SU-DHL-6 (cell line): ENCODE measurements around the gene SCYL1.

Experiments used
- H2AFZ ChIP-seq: fragments of 200-600 bp; sonication (generic); 2 replicates; pipeline ENCODE4 v1.6.1; 2014; ENCODE audit warnings: low read depth, mild to moderate bottlenecking, moderate library complexity, mixed read lengths, antibody characterized with exemption, low read length; ENCODE audit not compliant: severe bottlenecking
- H3F3A ChIP-seq: fragments of 200-600 bp; shearing (Covaris generic); 2 replicates; pipeline ENCODE4 v1.6.0; 2016; ENCODE audit warnings: antibody characterized with exemption, mild to moderate bottlenecking; ENCODE audit not compliant: insufficient read depth
- H3K27ac ChIP-seq: fragments of 200-600 bp; sonication (generic); 2 replicates; pipeline ENCODE4 v1.5.1; 2016; ENCODE audit warnings: low read depth, mild to moderate bottlenecking, low read length, moderate library complexity, mixed read lengths
- H3K27me3 ChIP-seq: fragments of 200-600 bp; sonication (generic), shearing (Covaris generic); 2 replicates; pipeline ENCODE4 v1.6.0; 2014; ENCODE audit warnings: mild to moderate bottlenecking, low read length
- H3K36me3 ChIP-seq: fragments of 200-600 bp; sonication (generic); 2 replicates; pipeline ENCODE4 v1.6.1; 2014; ENCODE audit warnings: mild to moderate bottlenecking, low read length, mixed read lengths
- H3K4me2 ChIP-seq: fragments of 300-600, 200-600 bp; shearing (Covaris generic), sonication (generic); 2 replicates; pipeline ENCODE4 v1.6.0; 2014; ENCODE audit warnings: low read length, low read depth, mild to moderate bottlenecking; ENCODE audit not compliant: poor library complexity, severe bottlenecking
- H3K4me3 ChIP-seq: fragments of 200-600 bp; sonication (generic); 2 replicates; pipeline ENCODE4 v1.5.1; 2014; ENCODE audit warnings: antibody characterized with exemption, low read length, mild to moderate bottlenecking, mixed read lengths; ENCODE audit not compliant: insufficient read depth, poor library complexity, severe bottlenecking
- H3K79me2 ChIP-seq: fragments of 200-600 bp; sonication (generic); 2 replicates; pipeline ENCODE4 v1.6.1; 2014; ENCODE audit warnings: mild to moderate bottlenecking, low read length, moderate library complexity; ENCODE audit not compliant: insufficient read depth
- H3K9ac ChIP-seq: fragments of 200-600 bp; sonication (generic); 2 replicates; pipeline ENCODE4 v1.7.0; 2014; ENCODE audit warnings: mild to moderate bottlenecking, low read length
- H3K9me2 ChIP-seq: fragments of 200-600 bp; sonication (generic); replicated peaks from 2 replicates; pipeline ENCODE4 v1.6.1; 2014; ENCODE audit warnings: low read length; ENCODE audit not compliant: insufficient read depth
- H3K9me3 ChIP-seq: fragments of 200-600 bp; sonication (generic); 2 replicates; pipeline ENCODE4 v1.6.1; 2014; ENCODE audit warnings: low read length, mixed read lengths; ENCODE audit not compliant: insufficient read depth
- H4K20me1 ChIP-seq: fragments of 200-600 bp; sonication (generic); 2 replicates; pipeline ENCODE4 v1.6.1; 2014; ENCODE audit warnings: low read depth, mild to moderate bottlenecking, antibody characterized with exemption, low read length, moderate library complexity, mixed read lengths
- CTCF ChIP-seq: fragments of 200-600 bp; sonication (generic); IDR thresholded peaks from one replicate; pipeline ENCODE4 v1.5.1; 2017; ENCODE audit warnings: antibody characterized with exemption, mild to moderate bottlenecking, low read length, moderate library complexity; ENCODE audit not compliant: insufficient read depth, poor library complexity, severe bottlenecking
- EZH2phosphoT487 ChIP-seq: fragments of 200-600 bp; sonication (generic), shearing (Covaris generic); conservative IDR thresholded peaks from 2 replicates; pipeline ENCODE4 v1.6.1; 2018; ENCODE audit warnings: mild to moderate bottlenecking, antibody characterized with exemption, low read length, moderate library complexity, mixed read lengths

SCYL1 gene

GRCh38 chr11:65530157-65530496 lies 5.2 kb downstream of the SCYL1 start:
- peaks cover 5% of the 10 kb centered on the region; the same call in 1 of the 2 replicates for H3K79me2 ChIP-seq
- TF ChIP-seq EZH2phosphoT487 (no peak), CTCF (no peak)
- no peak overlapping the region for H2AFZ ChIP-seq
- H3K9me2 ChIP-seq = no peaks in the 10 kb centered on the region
- no peaks in the 10 kb centered on the region for H3K27me3 ChIP-seq
- H3K4me2 ChIP-seq = no peak overlapping the region
- H3K9me3 ChIP-seq = no peaks in the 10 kb centered on the region
- H3F3A ChIP-seq = no peaks in the 10 kb centered on the region
- H4K20me1 ChIP-seq = no peaks in the 10 kb centered on the region
- H3K4me3 ChIP-seq = no peak overlapping the region
- H3K36me3 ChIP-seq = no peaks in the 10 kb centered on the region
- H3K27ac ChIP-seq = no peak overlapping the region
- no peak overlapping the region for H3K9ac ChIP-seq

- Histone ChIP-seq H3K27me3 (no peaks in the 10 kb centered on the region), H3K4me2 (no peak overlapping the region), H2AFZ (no peak overlapping the region), H3K79me2 (no peaks in the 10 kb centered on the region), H3K27ac (no peak overlapping the region), H3K9me3 (no peaks in the 10 kb centered on the region), H3K4me3 (no peak overlapping the region), H3K9ac (no peak overlapping the region), H4K20me1 (no peaks in the 10 kb centered on the region), H3F3A (no peaks in the 10 kb centered on the region), H3K36me3 (no peaks in the 10 kb centered on the region), H3K9me2 (no peaks in the 10 kb centered on the region)
- TF ChIP-seq EZH2phosphoT487 (no peak), CTCF (no peak)
Observed at GRCh38 chr11:65532388-65533064, 7.6 kb downstream of the SCYL1 start.

GRCh38 chr11:65535102-65535501 lies 10.2 kb downstream of the SCYL1 start:
- no peaks in the 10 kb centered on the region for H3K79me2 ChIP-seq
- H4K20me1 ChIP-seq = no peaks in the 10 kb centered on the region
- no peaks in the 10 kb centered on the region for H3K9me3 ChIP-seq
- H3K27ac ChIP-seq = no peak overlapping the region
- H2AFZ ChIP-seq = no peak overlapping the region
- H3K27me3 ChIP-seq = no peaks in the 10 kb centered on the region
- H3K4me3 ChIP-seq = no peak overlapping the region
- no peaks in the 10 kb centered on the region for H3F3A ChIP-seq
- TF ChIP-seq EZH2phosphoT487 (no peak), CTCF (no peak)
- no peak overlapping the region for H3K9ac ChIP-seq
- H3K9me2 ChIP-seq = no peaks in the 10 kb centered on the region
- no peaks in the 10 kb centered on the region for H3K36me3 ChIP-seq
- no peak overlapping the region for H3K4me2 ChIP-seq
